ENCODE data around the gene SINHCAF. TPM values are rescaled to one million over a fixed set of nuclear protein-coding genes. Genes with fewer than 3 reads are reported as not detected.

SINHCAF gene
- total and polyA plus RNA-seq, 2 experiments from 2014 or later: 581 to 686 TPM

DNA sequence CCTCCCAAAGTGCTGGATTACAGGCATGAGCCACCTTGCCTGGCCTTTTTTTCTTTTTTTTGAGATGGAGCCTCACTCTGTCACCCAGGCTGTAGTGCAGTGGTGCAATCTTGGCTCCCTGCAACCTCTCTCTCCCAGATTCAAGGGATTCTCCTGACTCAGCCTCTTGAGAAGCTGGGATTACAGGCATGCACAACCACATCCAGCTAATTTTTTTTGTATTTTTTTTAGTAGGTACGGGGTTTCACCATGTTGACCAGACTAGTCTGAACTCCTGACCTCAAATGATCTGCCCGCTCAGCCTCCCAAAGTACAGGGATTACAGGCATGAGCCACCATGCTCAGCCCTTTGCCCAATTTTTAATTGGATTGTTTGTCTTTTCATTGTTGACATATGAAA is 58.0 kb downstream of the SINHCAF start:
- Histone ChIP-seq H3K9me2 (ENCODE audit: insufficient read depth) (no peaks in the 10 kb centered on the region), H3F3A (replicated peaks; ENCODE audit: low read depth) (peaks cover 18% of the 10 kb centered on the region), H3K4me3 (no peak overlapping the region), H3K27ac (ENCODE audit: low read depth) (no peak overlapping the region), H3K4me1 (ENCODE audit: insufficient read depth) (peaks cover 18% of the 10 kb centered on the region), H2AFZ (no peak overlapping the region), H3K36me3 (ENCODE audit: insufficient read depth) (no peaks in the 10 kb centered on the region), H3K4me2 (no peak overlapping the region), H3K27me3 (ENCODE audit: insufficient read depth) (no peaks in the 10 kb centered on the region), H3K79me2 (replicated peaks; ENCODE audit: insufficient read depth) (no peaks in the 10 kb centered on the region), H4K20me1 (replicated peaks; ENCODE audit: insufficient read depth) (no peaks in the 10 kb centered on the region; the same call in 1 of the 2 replicates)
- TF ChIP-seq NANOG (IDR thresholded peaks at IDR 0.05; ENCODE audit: borderline replicate concordance) (no peak), ZNF331 (CRISPR knock-in tag; IDR thresholded peaks at IDR 0.05; ENCODE audit: low read depth) (no peak), ZNF462 (CRISPR knock-in tag; IDR thresholded peaks at IDR 0.05) (no peak), EZH2phosphoT487 (IDR thresholded peaks at IDR 0.05; ENCODE audit: unreplicated experiment) (no peak), EZH2 (IDR thresholded peaks at IDR 0.05; ENCODE audit: low read depth, unreplicated experiment) (no peak), CREB1 (CRISPR knock-in tag; IDR thresholded peaks at IDR 0.05; ENCODE audit: low read depth) (no peak), JUNB (IDR thresholded peaks at IDR 0.05; ENCODE audit: unreplicated experiment) (no peak), STAT1 (IDR thresholded peaks at IDR 0.05; ENCODE audit: unreplicated experiment) (no peak), POLR2AphosphoS5 (IDR thresholded peaks at IDR 0.05; ENCODE audit: low read depth) (no peak), ZNF114 (CRISPR knock-in tag; IDR thresholded peaks at IDR 0.05) (no peak), CTCF (conservative IDR thresholded peaks at IDR 0.05; ENCODE audit: low read depth in 2 of 2) (no peak)
- TF ChIP-seq, protein P1, sequence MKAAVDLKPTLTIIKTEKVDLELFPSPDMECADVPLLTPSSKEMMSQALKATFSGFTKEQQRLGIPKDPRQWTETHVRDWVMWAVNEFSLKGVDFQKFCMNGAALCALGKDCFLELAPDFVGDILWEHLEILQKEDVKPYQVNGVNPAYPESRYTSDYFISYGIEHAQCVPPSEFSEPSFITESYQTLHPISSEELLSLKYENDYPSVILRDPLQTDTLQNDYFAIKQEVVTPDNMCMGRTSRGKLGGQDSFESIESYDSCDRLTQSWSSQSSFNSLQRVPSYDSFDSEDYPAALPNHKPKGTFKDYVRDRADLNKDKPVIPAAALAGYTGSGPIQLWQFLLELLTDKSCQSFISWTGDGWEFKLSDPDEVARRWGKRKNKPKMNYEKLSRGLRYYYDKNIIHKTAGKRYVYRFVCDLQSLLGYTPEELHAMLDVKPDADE (IDR thresholded peaks at IDR 0.05): no peak
- TF ChIP-seq, protein P2, sequence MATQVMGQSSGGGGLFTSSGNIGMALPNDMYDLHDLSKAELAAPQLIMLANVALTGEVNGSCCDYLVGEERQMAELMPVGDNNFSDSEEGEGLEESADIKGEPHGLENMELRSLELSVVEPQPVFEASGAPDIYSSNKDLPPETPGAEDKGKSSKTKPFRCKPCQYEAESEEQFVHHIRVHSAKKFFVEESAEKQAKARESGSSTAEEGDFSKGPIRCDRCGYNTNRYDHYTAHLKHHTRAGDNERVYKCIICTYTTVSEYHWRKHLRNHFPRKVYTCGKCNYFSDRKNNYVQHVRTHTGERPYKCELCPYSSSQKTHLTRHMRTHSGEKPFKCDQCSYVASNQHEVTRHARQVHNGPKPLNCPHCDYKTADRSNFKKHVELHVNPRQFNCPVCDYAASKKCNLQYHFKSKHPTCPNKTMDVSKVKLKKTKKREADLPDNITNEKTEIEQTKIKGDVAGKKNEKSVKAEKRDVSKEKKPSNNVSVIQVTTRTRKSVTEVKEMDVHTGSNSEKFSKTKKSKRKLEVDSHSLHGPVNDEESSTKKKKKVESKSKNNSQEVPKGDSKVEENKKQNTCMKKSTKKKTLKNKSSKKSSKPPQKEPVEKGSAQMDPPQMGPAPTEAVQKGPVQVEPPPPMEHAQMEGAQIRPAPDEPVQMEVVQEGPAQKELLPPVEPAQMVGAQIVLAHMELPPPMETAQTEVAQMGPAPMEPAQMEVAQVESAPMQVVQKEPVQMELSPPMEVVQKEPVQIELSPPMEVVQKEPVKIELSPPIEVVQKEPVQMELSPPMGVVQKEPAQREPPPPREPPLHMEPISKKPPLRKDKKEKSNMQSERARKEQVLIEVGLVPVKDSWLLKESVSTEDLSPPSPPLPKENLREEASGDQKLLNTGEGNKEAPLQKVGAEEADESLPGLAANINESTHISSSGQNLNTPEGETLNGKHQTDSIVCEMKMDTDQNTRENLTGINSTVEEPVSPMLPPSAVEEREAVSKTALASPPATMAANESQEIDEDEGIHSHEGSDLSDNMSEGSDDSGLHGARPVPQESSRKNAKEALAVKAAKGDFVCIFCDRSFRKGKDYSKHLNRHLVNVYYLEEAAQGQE (IDR thresholded peaks at IDR 0.05; ENCODE audit: unreplicated experiment): no peak
- no peak overlapping the region for H3K27ac Mint-ChIP-seq
- H3K9me3 Mint-ChIP-seq: no peaks in the 10 kb centered on the region
- no peak for ATAC-seq
- no peak overlapping the region for H3K4me3 Mint-ChIP-seq
- DNase-seq (ENCODE audit: low spot score): no peak
- peaks cover 13% of the 10 kb centered on the region for H3K4me1 Mint-ChIP-seq
- peaks cover 2% of the 10 kb centered on the region for H3K27me3 Mint-ChIP-seq (ENCODE audit: insufficient read depth, low read depth, poor library complexity)
- peaks cover 2% of the 10 kb centered on the region; the same call in 1 of the 3 replicates for H3K36me3 Mint-ChIP-seq (ENCODE audit: low read depth)
